HCT116 (cell line): ENCODE measurements around the gene SPTLC1. TPM values are rescaled to one million over a fixed set of nuclear protein-coding genes. Genes with fewer than 3 reads are reported as not detected.
"Not testable (repeated sequence)": the region's sequence is repeated elsewhere in the genome, so short reads cannot be mapped to it uniquely, and the experiment has no call there.

Experiments used
- ATAC-seq: fragments of 200-7000 bp; cut with Tn5 transposase; 2 replicates; pipeline ENCODE4 v1.9.1; 2020; ENCODE audit warnings: mild to moderate bottlenecking, moderate library complexity
- BruUV-seq: library from RNA; stranded (reverse); fragments of 400-500 nt; replicated peaks from 2 replicates; lab custom pipeline; 2021; lab: Mats Ljungman, UMichigan
- CTCF ChIA-PET: fragments of 300-600 bp; sonication (Branson Sonifier 250); formaldehyde crosslinking; loops from one replicate; lab custom pipeline; 2021; ENCODE audit warnings: antibody characterized with exemption; lab: Charles Lee
- POLR2A ChIA-PET: fragments of 300-600, 350-600 bp; sonication (Branson Sonifier 250); formaldehyde crosslinking; loops from one replicate; lab custom pipeline; 2021; ENCODE audit warnings: antibody characterized with exemption; lab: Charles Lee
- RAD21 ChIA-PET, 2 experiments: fragments of 300-600 bp; sonication (Branson Sonifier 250); formaldehyde crosslinking; loops; one replicate each; lab custom pipeline; 2023; ENCODE audit warnings: low total read pairs in 2 of 2; ENCODE audit not compliant: uncharacterized antibody in 2 of 2, unreplicated experiment in 2 of 2, low non-redundant PET in 1 of 2; lab: Charles Lee
- DNase-seq: peaks from one replicate; pipeline ENCODE4 v3.0.0-alpha.2; 2010; ENCODE audit warnings: low read depth, low spot score
- H2AFZ ChIP-seq: fragments of 200-600 bp; shearing (Covaris generic), sonication (generic); 2 replicates; pipeline ENCODE4 v1.6.1; 2017; ENCODE audit warnings: low read depth, mixed run types, mixed read lengths, antibody characterized with exemption, low read length; ENCODE audit not compliant: poor library complexity, severe bottlenecking
- H3K27ac ChIP-seq: 2 replicates; pipeline ENCODE4 v1.5.1; 2012; ENCODE audit warnings: low read depth, low read length
- H3K27me3 ChIP-seq: fragments of 200-600 bp; sonication (generic); 2 replicates; pipeline ENCODE4 v1.6.1; 2016; ENCODE audit warnings: mixed run types, low read length, mixed read lengths; ENCODE audit not compliant: insufficient read depth
- H3K36me3 ChIP-seq, 2 experiments: fragments of 200-500 bp in 1 of 2; fragments of 200-600 bp in 1 of 2; sonication (Bioruptor generic) in 1 of 2; sonication (generic) in 1 of 2; 2 replicates each; pipeline versions ENCODE4 v1.5.1 to v1.6.1; 2014 to 2016; ENCODE audit warnings: low read length in 2 of 2, inconsistent platforms in 1 of 2, mixed read lengths in 1 of 2, mixed run types in 1 of 2; ENCODE audit not compliant: insufficient read depth in 2 of 2, control insufficient read depth in 1 of 2
- H3K4me1 ChIP-seq, 2 experiments: fragments of 200-600 bp in 1 of 2; sonication (generic) in 1 of 2; 2 replicates each; pipeline versions ENCODE4 v1.5.1 to v1.6.1; 2012 to 2017; ENCODE audit warnings: low read length in 2 of 2, inconsistent platforms in 1 of 2, mild to moderate bottlenecking in 1 of 2, mixed read lengths in 1 of 2, mixed run types in 1 of 2, moderate library complexity in 1 of 2; ENCODE audit not compliant: insufficient read depth in 2 of 2, control insufficient read depth in 1 of 2
- H3K4me2 ChIP-seq: fragments of 200-600 bp; sonication (generic); 2 replicates; pipeline ENCODE4 v1.6.1; 2017; ENCODE audit warnings: mixed run types, low read length, mixed read lengths
- H3K4me3 ChIP-seq, 2 experiments: fragments of 200-600 bp in 1 of 2; sonication (generic) in 1 of 2; replicated peaks in 1 of 2; 2 replicates each; pipeline ENCODE4 v1.5.1; 2011 to 2016; ENCODE audit warnings: low read length in 2 of 2, control low read depth in 1 of 2, low read depth in 1 of 2, mild to moderate bottlenecking in 1 of 2, mixed read lengths in 1 of 2, mixed run types in 1 of 2
- H3K79me2 ChIP-seq: fragments of 200-600 bp; sonication (generic); 2 replicates; pipeline ENCODE4 v1.6.1; 2017; ENCODE audit warnings: mild to moderate bottlenecking, mixed run types, low read length, moderate library complexity, mixed read lengths; ENCODE audit not compliant: insufficient read depth
- H3K9ac ChIP-seq: fragments of 200-600 bp; sonication (generic); 2 replicates; pipeline ENCODE4 v1.6.1; 2016; ENCODE audit warnings: low read length, mixed read lengths
- H3K9me2 ChIP-seq: fragments of 200-600 bp; sonication (generic), shearing (Covaris generic); 2 replicates; pipeline ENCODE4 v1.6.1; 2017; ENCODE audit warnings: mixed run types, mild to moderate bottlenecking, moderate library complexity; ENCODE audit not compliant: insufficient read depth
- H3K9me3 ChIP-seq, 2 experiments: fragments of 200-500 bp in 1 of 2; fragments of 200-600 bp in 1 of 2; sonication (Bioruptor generic) in 1 of 2; sonication (generic) in 1 of 2; 2 replicates each; pipeline ENCODE4 v1.6.1; 2014 to 2017; ENCODE audit warnings: low read length in 2 of 2, mixed read lengths in 2 of 2, inconsistent platforms in 1 of 2, low read depth in 1 of 2, mild to moderate bottlenecking in 1 of 2, mixed run types in 1 of 2, moderate library complexity in 1 of 2; ENCODE audit not compliant: control insufficient read depth in 1 of 2, insufficient read depth in 1 of 2
- H4K20me1 ChIP-seq: fragments of 200-600 bp; sonication (generic), shearing (Covaris generic); 2 replicates; pipeline ENCODE4 v1.6.1; 2017; ENCODE audit warnings: mixed run types, mild to moderate bottlenecking, moderate library complexity; ENCODE audit not compliant: insufficient read depth
- EZH2 ChIP-seq: fragments of 200-600 bp; sonication (generic); IDR thresholded peaks from 2 replicates; pipeline ENCODE4 v1.6.1; 2017; ENCODE audit warnings: antibody characterized with exemption, mixed run types
- SP1 ChIP-seq: IDR thresholded peaks from 2 replicates; pipeline ENCODE4 v1.6.1; 2012; ENCODE audit warnings: low read depth
- YY1 ChIP-seq: IDR thresholded peaks from 2 replicates; pipeline ENCODE4 v1.6.1; 2011; ENCODE audit warnings: low read length, low read depth, moderate library complexity, mild to moderate bottlenecking; ENCODE audit not compliant: insufficient replicate concordance; ENCODE audit errors: extremely low read depth
- intact Hi-C: fragments of 100-400 bp; cut with micrococcal nuclease; formaldehyde crosslinking; loops from 2 replicates; pipeline ENCODE4 v1.10.0; 2022
- total RNA-seq: library from RNA; stranded (reverse); gene quantifications from one replicate; pipeline ENCODE4 v1.2.1, GENCODE V29; 2021; ENCODE audit not compliant: unreplicated experiment

SPTLC1 gene
- total RNA-seq, 1 experiment from 2014 or later: 81.7 TPM

GRCh38 chr9:92147030-92147851 is 32.0 kb upstream of the SPTLC1 start (continued):
- peak; percentile 5 for TF ChIP-seq YY1

GRCh38 chr9:92146610-92147009 is 31.4 kb upstream of the SPTLC1 start:
- H3K27me3 ChIP-seq: no peaks in the 10 kb centered on the region

GRCh38 chr9:92145784-92146183 is 30.6 kb upstream of the SPTLC1 start:
- peaks cover 19 to 22% of the 10 kb centered on the region in 2 experiments for H3K4me1 ChIP-seq
- H3K27ac ChIP-seq, POLR2A ChIA-PET, H3K79me2 ChIP-seq, BruUV-seq, CTCF ChIA-PET, H3K27me3 ChIP-seq, H3K4me3 ChIP-seq, DNase-seq, RAD21 ChIA-PET, H3K9me2 ChIP-seq, H2AFZ ChIP-seq, H4K20me1 ChIP-seq, intact Hi-C loops, ATAC-seq, H3K9me3 ChIP-seq, H3K4me2 ChIP-seq, H3K9ac ChIP-seq, H3K36me3 ChIP-seq: not testable (repeated sequence)

More at GRCh38 chr9:92146610-92147009, 31.4 kb upstream of the SPTLC1 start:
- no peaks in the 10 kb centered on the region for H3K36me3 ChIP-seq
- TF ChIP-seq EZH2 (no peak), SP1 (no peak)
- ATAC-seq: no peak
- H3K4me1 ChIP-seq: peaks cover 18 to 19% of the 10 kb centered on the region in 2 experiments
- CTCF ChIA-PET: interaction anchor here (5.3 kb wide), 1 partner anchor 7 kb away, joined by 28 read pairs; no protein-coding TSS in a partner anchor
- no peaks in the 10 kb centered on the region for H3K9me3 ChIP-seq
- H3K9ac ChIP-seq: peak overlapping the region; percentile 36; the same call in 1 of the 2 replicates
- peak overlapping the region; percentile 63 for H3K27ac ChIP-seq
- RAD21 ChIA-PET: no interaction called here
- no peak for DNase-seq
- H3K4me2 ChIP-seq: peak overlapping the region; percentile 88
- POLR2A ChIA-PET: interaction anchor here (1.2 kb wide), 1 partner anchor 525 kb away, joined by 3 read pairs; no protein-coding TSS in a partner anchor
- no peaks in the 10 kb centered on the region for H3K79me2 ChIP-seq
- no peaks in the 10 kb centered on the region for H4K20me1 ChIP-seq
- TSS peak; percentile 86 for BruUV-seq
- no peaks in the 10 kb centered on the region for H3K9me2 ChIP-seq
- H2AFZ ChIP-seq: peak overlapping the region; percentile 67
- peak overlapping the region in 1 of 2 experiments; percentile 53; a peak in 2 of 4 replicates for H3K4me3 ChIP-seq
- intact Hi-C loops: no loop called here
